NCI-H2196 treated with DMSO at 0.1 percent for 48 hours (cell line): ENCODE results near the gene CSNK1G1.
"Not testable (repeated sequence)": the region's sequence is repeated elsewhere in the genome, so short reads cannot be mapped to it uniquely, and the experiment has no call there.

Source experiments
- DNase-seq: peaks from one replicate; lab custom pipeline; 2025; ENCODE audit not compliant: unreplicated experiment; lab: John Stamatoyannopoulos, UW

Gene CSNK1G1

GRCh38 chr15:64355944-64356709, at the start of gene CSNK1G1:
Gene CSNK1G1, minus strand, starts transcription at chr15:64356173. Its CDS starts 55,674 bp downstream, at chr15:64300499.
- DNase-seq: peak; percentile 83

GRCh38 chr15:64400583-64400982, 44.6 kb upstream of the CSNK1G1 start:
- DNase-seq: no peak

GRCh38 chr15:64398575-64398974, 42.6 kb upstream of the CSNK1G1 start:
- no peak for DNase-seq

- DNase-seq: no peak
Measured at GRCh38 chr15:64396789-64397188, 40.8 kb upstream of the CSNK1G1 start.

- not testable (repeated sequence) for DNase-seq
Measured at GRCh38 chr15:64392471-64392870, 36.5 kb upstream of the CSNK1G1 start.

- DNase-seq: no peak
Measured at GRCh38 chr15:64389036-64389435, 33.1 kb upstream of the CSNK1G1 start.

GRCh38 chr15:64387562-64388168, 31.7 kb upstream of the CSNK1G1 start, which contains the start of gene TRIP4:
Gene TRIP4, plus strand, starts transcription at chr15:64387836. Its CDS starts 28 bp downstream, at chr15:64387864.
- peak; percentile 81 for DNase-seq

- DNase-seq: no peak
Measured at GRCh38 chr15:64386291-64386690, 30.3 kb upstream of the CSNK1G1 start.

- DNase-seq: no peak
Measured at GRCh38 chr15:64383760-64384159, 27.8 kb upstream of the CSNK1G1 start.

GRCh38 chr15:64381000-64381751, 25.2 kb upstream of the CSNK1G1 start, which contains the start of gene PCLAF:
Gene PCLAF, minus strand, starts transcription at chr15:64381441. Its CDS starts 70 bp downstream, at chr15:64381371.
- DNase-seq: peak; percentile 75

GRCh38 chr15:64380130-64380870, 24.3 kb upstream of the CSNK1G1 start:
- not testable (repeated sequence) for DNase-seq

- DNase-seq: no peak
Measured at GRCh38 chr15:64379216-64379960, 23.4 kb upstream of the CSNK1G1 start.

GRCh38 chr15:64373360-64373759, 17.4 kb upstream of the CSNK1G1 start:
- no peak for DNase-seq

- not testable (repeated sequence) for DNase-seq
Measured at GRCh38 chr15:64371383-64371782, 15.4 kb upstream of the CSNK1G1 start.

- DNase-seq: no peak
Measured at GRCh38 chr15:64369078-64369607, 13.2 kb upstream of the CSNK1G1 start.

GRCh38 chr15:64361259-64361658, 5.3 kb upstream of the CSNK1G1 start:
- no peak for DNase-seq

GRCh38 chr15:64356710-64357040, 702 bp upstream of the CSNK1G1 start:
- DNase-seq: no peak

- DNase-seq: no peak
Measured at GRCh38 chr15:64355348-64355943, 527 bp downstream of the CSNK1G1 start.

GRCh38 chr15:64354688-64355344, 1.2 kb downstream of the CSNK1G1 start:
- no peak for DNase-seq
